Loucy (cell line): ENCODE measurements around the gene LRRC27.

Experiments used
- H2AFZ ChIP-seq: fragments of 200-600 bp; sonication (generic); 2 replicates; pipeline ENCODE4 v1.6.0; 2016; ENCODE audit warnings: antibody characterized with exemption, mild to moderate bottlenecking, low read length, moderate library complexity
- H3F3A ChIP-seq: fragments of 200-600 bp; 2 replicates; pipeline ENCODE4 v1.6.0; 2016; ENCODE audit warnings: antibody characterized with exemption, low read depth, mild to moderate bottlenecking
- H3K27me3 ChIP-seq: fragments of 200-600 bp; sonication (generic); 2 replicates; pipeline ENCODE4 v1.6.1; 2014; ENCODE audit warnings: low read length, mild to moderate bottlenecking; ENCODE audit not compliant: insufficient read depth, poor library complexity, severe bottlenecking
- H3K36me3 ChIP-seq: fragments of 200-600 bp; sonication (generic); 2 replicates; pipeline ENCODE4 v1.6.1; 2016; ENCODE audit warnings: low read length; ENCODE audit not compliant: insufficient read depth
- H3K4me1 ChIP-seq: fragments of 200-600 bp; sonication (generic); 2 replicates; pipeline ENCODE4 v1.5.1; 2014; ENCODE audit warnings: low read length, mild to moderate bottlenecking; ENCODE audit not compliant: insufficient read depth, poor library complexity, severe bottlenecking
- H3K4me2 ChIP-seq: fragments of 200-600 bp; sonication (generic); 2 replicates; pipeline ENCODE4 v1.6.0; 2014; ENCODE audit warnings: antibody characterized with exemption, low read length, low read depth, mild to moderate bottlenecking; ENCODE audit not compliant: poor library complexity, severe bottlenecking
- H3K4me3 ChIP-seq: fragments of 200-600 bp; sonication (generic); 2 replicates; pipeline ENCODE4 v1.5.1; 2014; ENCODE audit warnings: low read length, mild to moderate bottlenecking, mixed read lengths; ENCODE audit not compliant: poor library complexity, severe bottlenecking
- H3K79me2 ChIP-seq: fragments of 200-600 bp; sonication (generic); 2 replicates; pipeline ENCODE4 v1.6.1; 2014; ENCODE audit warnings: low read length; ENCODE audit not compliant: insufficient read depth
- H3K9ac ChIP-seq: fragments of 200-600 bp; sonication (generic); 2 replicates; pipeline ENCODE4 v1.6.0; 2014; ENCODE audit warnings: mild to moderate bottlenecking, low read depth, low read length, moderate library complexity; ENCODE audit not compliant: poor library complexity, severe bottlenecking
- H3K9me2 ChIP-seq: fragments of 200-600 bp; sonication (generic); replicated peaks from 2 replicates; pipeline ENCODE4 v1.6.1; 2016; ENCODE audit warnings: low read depth, low read length, mixed read lengths
- H3K9me3 ChIP-seq: fragments of 200-600 bp; sonication (generic); 2 replicates; pipeline ENCODE4 v1.6.1; 2014; ENCODE audit warnings: mild to moderate bottlenecking, antibody characterized with exemption, low read length, low read depth; ENCODE audit not compliant: insufficient read depth
- H4K20me1 ChIP-seq: fragments of 200-600 bp; sonication (generic); 2 replicates; pipeline ENCODE4 v1.6.0; 2014; ENCODE audit warnings: antibody characterized with exemption, low read length, mild to moderate bottlenecking; ENCODE audit not compliant: insufficient read depth, poor library complexity, severe bottlenecking
- CTCF ChIP-seq: fragments of 200-600 bp; sonication (generic); conservative IDR thresholded peaks from 2 replicates; pipeline ENCODE4 v1.5.1; 2014; ENCODE audit warnings: mild to moderate bottlenecking, antibody characterized with exemption, low read length
- EZH2phosphoT487 ChIP-seq: fragments of 200-600 bp; IDR thresholded peaks from 2 replicates; pipeline ENCODE4 v1.6.1; 2018; ENCODE audit warnings: antibody characterized with exemption, mild to moderate bottlenecking, moderate library complexity, borderline replicate concordance

Gene LRRC27

GRCh38 chr10:132397671-132398565, 65.9 kb downstream of the LRRC27 start:
- Histone ChIP-seq H3F3A (0 out of 2 replicates have a peak, but pooled peaks cover 6% of the 10 kb centered on the region), H3K79me2 (peaks cover 62% of the 10 kb centered on the region), H3K4me2 (peak overlapping the region; percentile 94), H3K9ac (peak overlapping the region; percentile 86), H3K9me2 (no peaks in the 10 kb centered on the region), H3K9me3 (no peaks in the 10 kb centered on the region), H3K4me3 (peak overlapping the region; percentile 80), H4K20me1 (peaks cover 37% of the 10 kb centered on the region), H3K4me1 (peaks cover 69% of the 10 kb centered on the region), H3K36me3 (no peaks in the 10 kb centered on the region), H3K27me3 (no peaks in the 10 kb centered on the region), H2AFZ (no peak overlapping the region)
- TF ChIP-seq EZH2phosphoT487: no peak
- no peak for TF ChIP-seq CTCF

GRCh38 chr10:132398566-132398991, 66.6 kb downstream of the LRRC27 start:
- no peaks in the 10 kb centered on the region for H3K27me3 ChIP-seq
- H3K9me3 ChIP-seq: no peaks in the 10 kb centered on the region
- H4K20me1 ChIP-seq: peaks cover 42% of the 10 kb centered on the region
- H3F3A ChIP-seq: 0 out of 2 replicates have a peak, but pooled peaks cover 6% of the 10 kb centered on the region
- no peak overlapping the region for H2AFZ ChIP-seq
- peaks cover 69% of the 10 kb centered on the region for H3K79me2 ChIP-seq
- H3K4me1 ChIP-seq: peaks cover 66% of the 10 kb centered on the region
- H3K4me3 ChIP-seq: peak overlapping the region; percentile 80
- H3K9ac ChIP-seq: peak overlapping the region; percentile 86
- H3K36me3 ChIP-seq: no peaks in the 10 kb centered on the region
- peak overlapping the region; percentile 94 for H3K4me2 ChIP-seq
- TF ChIP-seq EZH2phosphoT487 (no peak), CTCF (no peak)
- H3K9me2 ChIP-seq: no peaks in the 10 kb centered on the region

DNA sequence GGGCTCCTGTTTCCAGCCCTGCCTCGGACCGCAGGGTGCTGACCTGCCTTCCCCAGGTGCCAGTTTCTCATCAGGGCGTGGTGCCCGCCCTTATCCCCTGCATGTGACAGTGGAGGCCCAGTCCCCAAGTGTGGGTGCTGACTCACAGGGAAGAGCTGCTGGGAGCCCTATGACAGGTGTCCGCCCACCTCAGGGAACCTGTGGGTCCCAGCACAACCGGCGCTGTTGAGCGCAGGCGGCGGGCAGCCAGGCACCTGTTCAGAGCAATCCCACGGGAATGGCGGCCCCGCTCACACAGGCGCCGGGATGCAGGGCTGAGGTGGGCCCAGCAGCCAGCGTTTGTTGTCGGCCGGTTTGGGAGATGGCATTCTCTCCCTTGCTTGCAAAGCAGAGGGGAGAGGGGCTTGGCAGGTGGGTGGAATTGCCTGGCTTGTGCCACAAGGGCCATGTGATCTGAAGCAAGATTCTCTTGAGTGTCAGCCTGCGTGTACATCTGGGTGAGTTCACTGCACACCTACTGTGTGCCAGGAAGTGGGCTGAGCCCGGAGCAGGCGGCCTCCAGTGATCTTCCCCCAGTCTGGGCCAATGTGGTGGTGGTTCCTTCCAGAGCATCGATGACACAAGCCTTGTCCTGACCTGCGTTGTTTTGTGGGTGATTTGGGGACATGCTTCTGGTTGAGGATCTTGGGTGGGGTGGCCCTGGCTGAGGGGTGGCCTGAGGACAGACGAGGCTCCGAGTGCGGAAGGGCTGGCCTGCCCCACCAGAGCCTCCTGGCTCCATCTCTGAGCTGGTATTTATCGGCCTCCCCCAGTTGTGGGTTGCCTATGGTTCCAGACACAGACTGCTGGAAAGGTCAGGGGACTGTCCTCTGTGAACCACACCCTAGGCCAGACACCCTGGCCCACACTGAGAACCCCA, 67.4 kb downstream of the LRRC27 start:
- Histone ChIP-seq H3K4me1 (peaks cover 58% of the 10 kb centered on the region), H3K9me3 (no peaks in the 10 kb centered on the region), H3K4me3 (peak overlapping the region; percentile 80), H3K27me3 (no peaks in the 10 kb centered on the region), H3K36me3 (no peaks in the 10 kb centered on the region), H3K79me2 (peaks cover 76% of the 10 kb centered on the region), H3K4me2 (peak overlapping the region; percentile 94), H3F3A (0 out of 2 replicates have a peak, but pooled peaks cover 4% of the 10 kb centered on the region), H3K9me2 (no peaks in the 10 kb centered on the region), H4K20me1 (peaks cover 42% of the 10 kb centered on the region), H3K9ac (peak overlapping the region; percentile 86), H2AFZ (no peak overlapping the region)
- TF ChIP-seq EZH2phosphoT487 (no peak), CTCF (no peak)
